HepG2 (cell line): ENCODE measurements around the gene ZNF264. TPM values are rescaled to one million over a fixed set of nuclear protein-coding genes. Genes with fewer than 3 reads are reported as not detected.

Experiments
- ATAC-seq: fragments of 200-7000 bp; cut with Tn5 transposase; 3 replicates; pipeline ENCODE4 v1.9.1; 2020; ENCODE audit warnings: mild to moderate bottlenecking, moderate library complexity
- BruUV-seq: library from RNA; stranded (reverse); fragments of 400-500 nt; replicated peaks from 2 replicates; lab custom pipeline; 2021; lab: Mats Ljungman, UMichigan
- CTCF ChIA-PET: fragments of 300-600 bp; formaldehyde crosslinking; extraction: SDS; loops from one replicate; lab custom pipeline; 2021; ENCODE audit warnings: low total read pairs, inconsistent platforms, low intra/inter-chr PET ratio; lab: Yijun Ruan, JAX
- POLR2A ChIA-PET: fragments of 350-600 bp; sonication (Branson Sonifier 250); formaldehyde crosslinking; loops from one replicate; lab custom pipeline; 2020; ENCODE audit warnings: antibody characterized with exemption, inconsistent platforms; lab: Yijun Ruan, JAX
- DNase-seq: peaks from one replicate; pipeline ENCODE4 v3.0.0-alpha.2; 2015; ENCODE audit warnings: low spot score
- FAIRE-seq: peaks from 3 replicates; lab custom pipeline; 2011; peaks lifted over from hg19 to GRCh38; lab: Jason Lieb, UNC
- H2AFZ ChIP-seq: one replicate; pipeline ENCODE4 v1.6.1; 2011; ENCODE audit warnings: low read length, inconsistent platforms
- H3K27ac ChIP-seq: fragments of 300-600 bp; 3 replicates; pipeline ENCODE4 v1.8.0; 2011; ENCODE audit warnings: mixed run types, mild to moderate bottlenecking, mixed read lengths, low read length, inconsistent platforms; ENCODE audit not compliant: insufficient read depth; ENCODE audit errors: extremely low read length
- H3K27me3 ChIP-seq, 2 experiments: fragments of 200-600 bp in 1 of 2; 2 replicates in 1 of 2; 3 replicates in 1 of 2; pipeline versions ENCODE4 v1.6.0 to v1.8.0; 2011; ENCODE audit warnings: low read length in 2 of 2, mild to moderate bottlenecking in 2 of 2, moderate library complexity in 2 of 2, inconsistent platforms in 1 of 2; ENCODE audit not compliant: insufficient read depth in 2 of 2, control insufficient read depth in 1 of 2
- H3K36me3 ChIP-seq, 2 experiments: fragments of 200-600 bp in 1 of 2; replicated peaks in 1 of 2; 2 replicates in 1 of 2; 3 replicates in 1 of 2; pipeline versions ENCODE4 v1.5.1 to v1.8.0; 2011; ENCODE audit warnings: low read length in 2 of 2, inconsistent platforms in 1 of 2; ENCODE audit not compliant: insufficient read depth in 2 of 2, control insufficient read depth in 1 of 2
- H3K4me1 ChIP-seq: 2 replicates; pipeline ENCODE4 v1.5.1; 2012; ENCODE audit warnings: low read length, inconsistent platforms; ENCODE audit not compliant: insufficient read depth
- H3K4me2 ChIP-seq: 2 replicates; pipeline ENCODE4 v1.6.0; 2011; ENCODE audit warnings: low read depth, low read length, inconsistent platforms
- H3K4me3 ChIP-seq, 3 experiments: fragments of 200-600 bp in 1 of 3; sonication (generic), shearing (Covaris generic) in 1 of 3; replicated peaks in 1 of 3; 2 replicates each; pipeline ENCODE4 v1.5.1; 2011 to 2016; ENCODE audit warnings: low read length in 3 of 3, inconsistent platforms in 2 of 3, low read depth in 2 of 3, mild to moderate bottlenecking in 2 of 3, control low read depth in 1 of 3, mixed read lengths in 1 of 3; ENCODE audit not compliant: insufficient read depth in 1 of 3
- H3K79me2 ChIP-seq: one replicate; pipeline ENCODE4 v1.6.1; 2011; ENCODE audit warnings: low read length, inconsistent platforms; ENCODE audit not compliant: insufficient read depth
- H3K9ac ChIP-seq: 2 replicates; pipeline ENCODE4 v1.6.0; 2011; ENCODE audit warnings: mild to moderate bottlenecking, low read depth, low read length, inconsistent platforms; ENCODE audit not compliant: insufficient read depth
- H3K9me3 ChIP-seq: 2 replicates; pipeline ENCODE4 v1.5.1; 2012; ENCODE audit warnings: mild to moderate bottlenecking, low read length
- H4K20me1 ChIP-seq: 2 replicates; pipeline ENCODE4 v1.6.0; 2011; ENCODE audit warnings: inconsistent platforms, mild to moderate bottlenecking, low read length, moderate library complexity; ENCODE audit not compliant: insufficient read depth
- CHD2 ChIP-seq: IDR thresholded peaks from 2 replicates; pipeline ENCODE4 v1.6.1; 2011; ENCODE audit warnings: low read depth, low read length, improper control_type of control experiment
- GATAD1 ChIP-seq: IDR thresholded peaks from 2 replicates; pipeline ENCODE4 v1.6.1; 2016; ENCODE audit warnings: missing genetic modification reagents, missing compliant biosample characterization
- PHF21A ChIP-seq: sonication (generic); formaldehyde crosslinking; IDR thresholded peaks from 2 replicates; pipeline ENCODE4 v1.5.0; 2020; ENCODE audit warnings: mild to moderate bottlenecking, missing genetic modification reagents
- STAT5B ChIP-seq: sonication (generic); formaldehyde crosslinking; IDR thresholded peaks from 2 replicates; pipeline ENCODE4 v1.4.0; 2020; ENCODE audit warnings: missing genetic modification reagents
- TEAD3 ChIP-seq: optimal IDR thresholded peaks from 2 replicates; pipeline ENCODE3; 2016; ENCODE audit warnings: borderline replicate concordance
- ZFAT ChIP-seq: sonication (generic); formaldehyde crosslinking; conservative IDR thresholded peaks from 2 replicates; pipeline ENCODE4 v1.8.1; 2023; ENCODE audit warnings: missing genetic modification reagents, inconsistent platforms
- ZNF557 ChIP-seq: sonication (generic); formaldehyde crosslinking; IDR thresholded peaks from 2 replicates; pipeline ENCODE4 v1.4.0; 2020; ENCODE audit warnings: missing genetic modification reagents
- ZNF569 ChIP-seq: sonication (generic); formaldehyde crosslinking; IDR thresholded peaks from 2 replicates; pipeline ENCODE4 v1.5.0; 2020; ENCODE audit warnings: mild to moderate bottlenecking, missing genetic modification reagents, moderate library complexity, borderline replicate concordance
- ZNF660 ChIP-seq: sonication (generic); formaldehyde crosslinking; IDR thresholded peaks from 2 replicates; pipeline ENCODE4 v1.5.1; 2020; ENCODE audit warnings: mild to moderate bottlenecking, low read depth, missing genetic modification reagents, borderline replicate concordance
- WGBS: methylation state at CpG from one replicate; pipeline ENCODE4 v1.1.6; 2017; ENCODE audit warnings: low lambda C conversion rate; 5-methylcytosine and 5-hydroxymethylcytosine counted together
- in situ Hi-C: cut with HindIII; loops from 2 replicates; pipeline ENCODE4 v1.10.0; 2017; ENCODE audit warnings: low pct_unique_long_range_greater_than_20kb; ENCODE audit not compliant: extremely low pct_ligation_motif_present
- intact Hi-C: fragments of 100-400 bp; cut with micrococcal nuclease; formaldehyde crosslinking; loops from one replicate; pipeline ENCODE4 v1.10.0; 2022; ENCODE audit not compliant: unreplicated experiment
- polyA plus RNA-seq, 8 experiments: library from polyadenylated mRNA; depleted of rRNA in 3 of 8; stranded (reverse) in 7 of 8; unstranded in 1 of 8; fragments of >200 nt; fragmentation: Illumina TruSeq in 4 of 8; extraction: Trizol in 4 of 8; gene quantifications; 2 replicates each; pipeline versions ENCODE4 v1.2.1 to v1.2.3, GENCODE V29; 2011 to 2016; ENCODE audit warnings: low read depth in 4 of 8, missing spikeins in 1 of 8, mixed read lengths in 1 of 8; ENCODE audit not compliant: insufficient read depth in 1 of 8
- total RNA-seq, 5 experiments: library from RNA; depleted of rRNA; stranded (reverse); fragments of >200 nt; fragmentation: Illumina TruSeq; extraction: Trizol; gene quantifications; 2 replicates each; pipeline ENCODE4 v1.2.3, GENCODE V29; 2016; ENCODE audit warnings: low read depth in 1 of 5
- TF ChIP-seq, protein P1 (sequence below): sonication (generic); formaldehyde crosslinking; IDR thresholded peaks from 2 replicates; pipeline ENCODE4 v1.4.0; 2020; ENCODE audit warnings: mild to moderate bottlenecking, missing genetic modification reagents
- TF ChIP-seq, protein P2 (sequence below): sonication (generic); formaldehyde crosslinking; IDR thresholded peaks from 2 replicates; pipeline ENCODE4 v1.4.0; 2020; ENCODE audit warnings: missing genetic modification reagents, mild to moderate bottlenecking, borderline replicate concordance
- TF ChIP-seq, protein P3 (sequence below): sonication (generic); formaldehyde crosslinking; IDR thresholded peaks from 2 replicates; pipeline ENCODE4 v1.4.0; 2020; ENCODE audit warnings: missing genetic modification reagents

Gene ZNF264
- total and polyA plus RNA-seq, 2 of the 13 experiments (the other 11 are each of a cell fraction or from before 2014, with no cell fraction given) = 3.5 to 17.6 TPM

DNA sequence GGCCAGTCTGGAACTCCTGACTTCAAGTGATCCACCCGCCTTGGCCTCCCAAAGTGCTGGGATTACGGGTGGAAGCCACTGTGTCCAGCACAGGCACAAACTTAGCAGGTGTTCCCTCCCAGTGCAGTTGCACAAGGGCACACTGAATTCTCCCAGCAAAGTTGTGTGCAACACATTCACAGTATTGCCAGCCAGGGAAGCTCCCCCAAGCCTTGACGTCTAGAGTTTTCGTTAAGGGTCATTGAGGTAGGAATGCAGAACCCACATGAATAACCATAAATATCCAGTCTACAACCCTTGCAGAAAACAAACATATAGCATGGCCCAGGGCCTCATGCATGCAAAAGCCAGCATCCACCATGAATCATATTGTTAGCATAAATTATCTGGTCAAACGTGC lies 36.2 kb downstream of the ZNF264 start:
- intact Hi-C loops = no loop called here
- Histone ChIP-seq H2AFZ (no peak overlapping the region), H3K9ac (no peak overlapping the region), H3K4me1 (0 out of 2 replicates have a peak, but pooled peaks cover 11% of the 10 kb centered on the region), H3K79me2 (no peaks in the 10 kb centered on the region), H3K27ac (no peak overlapping the region), H3K9me3 (no peaks in the 10 kb centered on the region), H3K4me2 (no peak overlapping the region), H3K27me3 (no peaks in the 10 kb centered on the region; a peak in 2 of 5 replicates), H3K36me3 (no peaks in the 10 kb centered on the region), H3K4me3 (no peak overlapping the region), H4K20me1 (no peaks in the 10 kb centered on the region)
- WGBS = 51% methylated on average over 4 of the region's 5 CpGs
- TF ChIP-seq, protein P1, sequence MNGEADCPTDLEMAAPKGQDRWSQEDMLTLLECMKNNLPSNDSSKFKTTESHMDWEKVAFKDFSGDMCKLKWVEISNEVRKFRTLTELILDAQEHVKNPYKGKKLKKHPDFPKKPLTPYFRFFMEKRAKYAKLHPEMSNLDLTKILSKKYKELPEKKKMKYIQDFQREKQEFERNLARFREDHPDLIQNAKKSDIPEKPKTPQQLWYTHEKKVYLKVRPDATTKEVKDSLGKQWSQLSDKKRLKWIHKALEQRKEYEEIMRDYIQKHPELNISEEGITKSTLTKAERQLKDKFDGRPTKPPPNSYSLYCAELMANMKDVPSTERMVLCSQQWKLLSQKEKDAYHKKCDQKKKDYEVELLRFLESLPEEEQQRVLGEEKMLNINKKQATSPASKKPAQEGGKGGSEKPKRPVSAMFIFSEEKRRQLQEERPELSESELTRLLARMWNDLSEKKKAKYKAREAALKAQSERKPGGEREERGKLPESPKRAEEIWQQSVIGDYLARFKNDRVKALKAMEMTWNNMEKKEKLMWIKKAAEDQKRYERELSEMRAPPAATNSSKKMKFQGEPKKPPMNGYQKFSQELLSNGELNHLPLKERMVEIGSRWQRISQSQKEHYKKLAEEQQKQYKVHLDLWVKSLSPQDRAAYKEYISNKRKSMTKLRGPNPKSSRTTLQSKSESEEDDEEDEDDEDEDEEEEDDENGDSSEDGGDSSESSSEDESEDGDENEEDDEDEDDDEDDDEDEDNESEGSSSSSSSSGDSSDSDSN (CRISPR knock-in tag) = no peak
- TF ChIP-seq PHF21A (CRISPR knock-in tag) (no peak), STAT5B (CRISPR knock-in tag) (no peak), ZNF569 (CRISPR knock-in tag) (no peak), CHD2 (no peak), ZNF557 (no peak), TEAD3 (CRISPR knock-in tag) (no peak), ZNF660 (CRISPR knock-in tag) (no peak), ZFAT (CRISPR knock-in tag) (no peak), GATAD1 (CRISPR knock-in tag) (no peak)
- TF ChIP-seq, protein P2, sequence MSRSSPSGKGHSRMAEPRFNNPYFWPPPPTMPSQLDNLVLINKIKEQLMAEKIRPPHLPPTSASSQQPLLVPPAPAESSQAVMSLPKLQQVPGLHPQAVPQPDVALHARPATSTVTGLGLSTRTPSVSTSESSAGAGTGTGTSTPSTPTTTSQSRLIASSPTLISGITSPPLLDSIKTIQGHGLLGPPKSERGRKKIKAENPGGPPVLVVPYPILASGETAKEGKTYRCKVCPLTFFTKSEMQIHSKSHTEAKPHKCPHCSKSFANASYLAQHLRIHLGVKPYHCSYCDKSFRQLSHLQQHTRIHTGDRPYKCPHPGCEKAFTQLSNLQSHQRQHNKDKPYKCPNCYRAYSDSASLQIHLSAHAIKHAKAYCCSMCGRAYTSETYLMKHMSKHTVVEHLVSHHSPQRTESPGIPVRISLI (CRISPR knock-in tag) = no peak
- TF ChIP-seq, protein P3, sequence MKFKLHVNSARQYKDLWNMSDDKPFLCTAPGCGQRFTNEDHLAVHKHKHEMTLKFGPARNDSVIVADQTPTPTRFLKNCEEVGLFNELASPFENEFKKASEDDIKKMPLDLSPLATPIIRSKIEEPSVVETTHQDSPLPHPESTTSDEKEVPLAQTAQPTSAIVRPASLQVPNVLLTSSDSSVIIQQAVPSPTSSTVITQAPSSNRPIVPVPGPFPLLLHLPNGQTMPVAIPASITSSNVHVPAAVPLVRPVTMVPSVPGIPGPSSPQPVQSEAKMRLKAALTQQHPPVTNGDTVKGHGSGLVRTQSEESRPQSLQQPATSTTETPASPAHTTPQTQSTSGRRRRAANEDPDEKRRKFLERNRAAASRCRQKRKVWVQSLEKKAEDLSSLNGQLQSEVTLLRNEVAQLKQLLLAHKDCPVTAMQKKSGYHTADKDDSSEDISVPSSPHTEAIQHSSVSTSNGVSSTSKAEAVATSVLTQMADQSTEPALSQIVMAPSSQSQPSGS = no peak
- DNase-seq = no peak
- in situ Hi-C loops = no loop called here
- BruUV-seq = no TSS peak
- CTCF ChIA-PET = no interaction called here
- no peak for ATAC-seq
- POLR2A ChIA-PET = no interaction called here
- no peak for FAIRE-seq
